Putamen (tissue), 1 donor: Measurements from ENCODE around the gene HSF5.

ENCODE experiments used
- DNase-seq: peaks from one replicate; pipeline ENCODE4 v3.0.0-alpha.2; 2016; ENCODE audit warnings: low spot score

The HSF5 gene

GRCh38 chr17:58383892-58384462, 104.2 kb downstream of the HSF5 start:
- DNase-seq, result no peak

- no peak for DNase-seq
These were observed 105.4 kb downstream of the HSF5 start for GRCh38 chr17:58382872-58383242.

DNA sequence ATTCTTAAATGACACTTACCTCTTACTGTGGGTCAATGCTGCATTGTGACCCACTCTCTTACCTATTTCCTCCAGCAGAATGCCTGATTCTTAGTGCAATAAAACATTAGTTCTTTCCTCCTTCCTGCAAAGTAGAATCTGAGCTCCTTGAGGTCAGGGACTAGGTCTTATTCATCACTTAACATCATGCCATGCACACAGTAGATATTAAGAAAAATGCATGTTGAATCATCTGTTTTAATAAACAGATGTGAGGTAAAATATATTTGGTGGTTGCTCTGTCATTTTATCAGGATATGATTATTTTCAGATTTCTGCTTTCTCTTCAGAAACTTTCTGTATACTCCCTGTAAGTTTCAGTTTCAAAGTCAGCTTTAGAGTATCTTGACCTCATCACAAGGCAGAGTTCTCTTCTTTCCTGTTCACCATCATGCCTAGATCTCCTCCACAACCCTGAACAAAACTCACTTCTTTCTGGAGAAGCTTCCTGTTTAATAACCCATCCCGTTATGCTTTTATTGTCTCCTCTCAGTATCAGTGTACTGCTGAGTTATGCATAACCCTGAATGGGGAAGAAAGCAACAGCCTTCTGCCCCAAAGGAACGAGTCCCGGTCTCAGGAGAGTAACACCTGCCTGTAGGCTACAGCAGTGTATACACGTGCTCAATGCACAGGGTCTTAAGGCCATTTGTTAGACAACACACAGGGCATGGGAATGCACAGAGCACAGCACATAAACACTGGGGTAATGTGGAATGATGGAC, 105.9 kb downstream of the HSF5 start:
- no peak for DNase-seq

DNA sequence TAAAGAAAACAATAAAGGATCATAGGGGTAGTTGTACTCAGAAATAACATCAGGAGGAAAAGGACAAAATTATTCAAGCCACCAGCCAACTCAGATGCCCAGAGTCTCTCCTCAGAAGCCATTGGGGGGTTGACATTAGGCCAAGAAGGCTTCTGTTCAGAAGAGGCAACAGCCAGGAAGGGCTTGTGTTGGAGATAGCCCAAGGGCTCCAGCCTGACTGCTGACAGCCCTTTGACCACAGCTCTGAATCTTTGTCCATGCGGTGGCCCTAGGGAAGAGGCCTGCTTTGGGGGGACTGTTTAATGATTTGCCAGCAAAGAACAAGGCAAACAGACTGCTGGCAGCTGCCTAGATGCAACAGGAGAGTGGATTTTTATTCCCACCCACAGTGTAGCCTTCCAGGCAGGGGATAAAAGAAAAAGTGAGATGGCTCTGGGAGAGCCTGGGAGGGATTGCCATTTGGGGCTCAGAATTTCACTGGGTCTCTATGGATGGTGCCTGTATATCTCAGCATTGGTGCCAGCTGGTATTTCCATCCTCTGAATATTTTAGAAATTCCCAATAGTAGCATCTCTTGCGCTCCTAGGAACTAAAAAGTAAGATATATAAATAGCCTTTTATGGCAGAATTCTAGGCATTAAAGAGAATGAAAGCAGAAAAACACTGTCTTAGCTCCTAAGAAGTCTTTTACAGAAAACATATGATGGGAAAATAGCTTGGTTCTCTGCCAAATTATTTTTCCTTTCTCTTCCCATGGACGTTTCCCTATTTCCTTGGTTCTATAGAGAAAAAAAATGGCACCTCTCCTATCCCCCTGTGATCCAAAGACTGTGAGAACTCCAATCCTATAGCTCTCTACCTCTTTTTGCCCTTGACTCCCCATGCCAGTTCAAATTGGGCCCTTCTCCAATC, 106.8 kb downstream of the HSF5 start:
- peak; percentile 21 for DNase-seq

GRCh38 chr17:58380207-58381123, 107.7 kb downstream of the HSF5 start:
- no peak for DNase-seq

DNA sequence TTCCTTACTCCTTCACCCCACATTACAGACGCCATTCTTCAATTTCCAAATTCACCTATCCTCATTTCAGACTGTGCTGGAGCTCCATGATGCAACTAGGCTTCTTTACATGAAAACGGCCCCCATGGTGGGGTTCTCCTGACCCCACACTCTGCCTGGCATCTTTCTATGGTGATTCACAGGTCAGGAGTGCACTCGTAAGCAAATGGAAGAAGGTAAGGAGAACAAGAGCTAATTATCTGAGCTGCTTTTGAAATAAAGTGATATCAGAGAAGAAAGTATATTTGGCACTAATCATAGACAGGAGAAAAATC, 108.7 kb downstream of the HSF5 start:
- no peak for DNase-seq

DNA sequence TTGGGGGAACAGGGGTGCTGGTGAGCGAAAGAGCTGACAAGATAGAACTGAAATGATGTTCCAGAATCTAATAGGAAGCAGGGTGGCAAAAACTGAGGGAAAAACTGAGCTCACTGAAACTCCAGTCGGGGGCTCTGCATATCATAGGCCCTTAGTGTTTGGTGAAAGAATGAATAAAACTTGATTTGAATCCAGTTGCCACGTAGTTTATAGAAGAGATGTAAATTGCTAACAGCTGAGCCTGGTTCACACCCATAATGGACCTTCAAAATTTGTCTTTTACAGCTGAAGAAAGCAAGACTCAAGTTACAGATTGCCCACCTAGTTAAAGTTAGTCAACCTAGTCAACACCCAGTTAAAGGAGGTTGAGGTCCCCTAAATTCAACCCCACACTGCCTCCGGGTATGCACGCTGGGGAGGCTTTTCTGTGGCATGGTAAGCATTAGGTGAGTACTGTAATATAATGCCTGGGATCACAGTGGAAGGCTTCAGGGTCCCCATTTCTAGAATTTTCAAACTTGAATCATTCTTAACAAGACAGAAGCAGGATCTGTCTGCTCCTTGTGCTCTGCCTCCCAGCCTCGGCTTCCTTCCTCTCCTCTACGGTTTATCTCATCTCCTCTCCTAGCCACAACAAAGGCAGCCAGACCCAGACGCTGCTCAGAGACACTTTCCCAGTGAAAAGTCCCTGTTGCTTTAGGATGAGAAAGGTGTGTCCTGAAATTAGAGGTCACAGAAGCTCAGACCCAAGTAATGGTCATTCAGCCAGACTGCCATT, 109.3 kb downstream of the HSF5 start:
- DNase-seq, result no peak

GRCh38 chr17:58377661-58378060, 110.5 kb downstream of the HSF5 start:
- DNase-seq, result no peak

GRCh38 chr17:58377093-58377601, 111.1 kb downstream of the HSF5 start:
- peak; percentile 44 for DNase-seq

GRCh38 chr17:58376472-58377000, 111.7 kb downstream of the HSF5 start:
- no peak for DNase-seq

DNA sequence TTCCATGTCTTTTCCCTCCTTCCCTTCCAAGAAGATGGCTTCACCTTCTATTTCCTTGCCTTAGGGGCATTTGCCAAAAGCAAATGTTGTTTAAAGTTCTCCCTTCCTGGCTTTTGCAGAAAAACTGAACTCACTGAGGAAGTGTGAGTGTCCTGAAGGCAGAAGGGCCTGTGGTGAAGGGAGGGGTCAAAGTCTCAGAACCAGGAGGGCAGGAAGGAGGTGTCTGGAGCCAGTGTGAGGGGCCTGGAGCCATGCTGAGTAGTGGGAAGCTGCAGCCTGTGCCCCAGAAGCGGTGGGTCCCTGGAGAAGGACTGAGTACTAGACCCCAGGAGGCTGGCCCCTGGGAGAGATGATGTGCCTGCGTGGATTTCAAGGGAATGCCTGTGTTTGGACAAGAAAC, 112.4 kb downstream of the HSF5 start:
- DNase-seq, result no peak

- DNase-seq, result no peak
These were observed 113.0 kb downstream of the HSF5 start for GRCh38 chr17:58375256-58375655.

GRCh38 chr17:58373923-58374322, 114.3 kb downstream of the HSF5 start:
- DNase-seq, result no peak

DNA sequence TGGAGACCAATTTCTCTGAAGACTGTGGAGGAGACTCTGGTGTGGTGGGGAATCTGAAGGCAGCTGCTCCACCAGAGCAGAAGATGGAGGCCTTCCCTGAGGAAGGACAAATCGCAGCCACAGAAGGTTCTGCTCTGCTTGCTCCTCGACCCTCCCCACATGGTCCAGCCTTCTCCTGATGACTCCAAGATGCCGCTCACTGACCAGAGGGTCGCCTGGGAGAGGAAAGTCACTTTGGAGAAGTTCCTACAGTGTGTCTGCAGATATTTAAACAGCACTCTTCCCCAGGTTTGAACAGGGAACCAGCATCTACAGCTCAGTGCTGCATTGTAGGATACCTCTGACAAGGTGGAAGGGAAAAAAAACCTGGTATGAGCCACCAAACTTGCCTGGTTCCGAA, 115.2 kb downstream of the HSF5 start:
- DNase-seq, result no peak

DNA sequence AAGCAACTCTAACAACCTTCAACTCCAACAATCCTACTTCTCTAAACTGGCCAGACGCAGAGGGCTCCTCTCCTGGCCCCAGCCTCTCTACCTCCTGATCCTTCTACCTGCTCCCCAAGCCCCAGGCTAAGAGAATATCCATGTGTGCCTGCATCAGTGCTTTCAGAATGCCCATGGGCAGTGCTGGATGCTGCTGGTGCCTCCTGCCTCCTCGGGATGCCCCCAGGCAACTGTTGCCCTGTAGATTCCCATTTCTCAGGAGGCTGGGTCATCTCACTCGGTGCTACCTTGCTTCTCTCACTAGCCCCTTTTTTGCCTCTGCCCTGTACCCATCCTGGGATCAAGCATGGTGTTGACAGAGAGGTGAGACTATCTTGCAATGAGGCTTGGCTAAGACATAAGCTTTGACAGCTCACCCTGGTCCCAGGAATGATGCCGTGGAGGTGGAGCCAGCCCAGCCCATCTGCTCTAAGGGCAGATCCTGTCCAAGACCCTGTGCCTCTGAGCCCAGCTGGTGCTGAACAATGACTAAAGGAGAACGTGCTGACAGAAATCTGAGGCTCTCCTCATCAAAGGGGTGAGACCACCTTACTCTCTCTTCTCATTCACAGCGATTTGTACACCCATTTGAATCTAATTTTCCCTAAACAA, 116.8 kb downstream of the HSF5 start:
- no peak for DNase-seq

DNA sequence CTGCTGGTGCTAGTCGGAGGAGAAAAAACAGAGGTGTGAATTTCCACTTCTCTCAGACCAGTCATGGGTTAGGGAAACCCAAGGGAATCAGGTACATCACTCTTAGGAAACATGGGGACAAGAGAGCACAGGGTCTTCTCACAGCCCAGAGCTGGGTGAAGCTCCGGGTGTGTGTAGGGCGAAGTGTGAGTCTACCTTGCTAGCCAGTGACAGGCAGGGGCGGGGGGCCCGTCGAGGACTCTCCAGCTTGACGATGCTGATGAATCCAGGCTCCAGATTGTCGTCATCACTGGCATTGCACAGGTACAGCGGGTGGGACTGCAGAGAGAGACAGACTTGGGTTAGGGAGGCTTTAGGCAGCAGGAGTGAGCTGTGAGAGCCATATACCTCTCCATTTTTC, 117.5 kb downstream of the HSF5 start:
- DNase-seq, result no peak

GRCh38 chr17:58370309-58370708, 117.9 kb downstream of the HSF5 start:
- DNase-seq, result no peak
